WERI-Rb-1 (cell line): ENCODE results near the gene FOXN3.

Experiments
- DNase-seq: peaks from one replicate; pipeline ENCODE4 v3.0.0-alpha.2; 2020
- H3K27ac ChIP-seq: fragments of 250-450 bp; sonication (Bioruptor Pico); 2 replicates; pipeline ENCODE4 v1.5.1; 2020; ENCODE audit warnings: mild to moderate bottlenecking, moderate library complexity
- H3K27me3 ChIP-seq: fragments of 250-450 bp; sonication (Bioruptor Pico); 2 replicates; pipeline ENCODE4 v1.5.1; 2021; ENCODE audit warnings: mild to moderate bottlenecking, low read depth, moderate library complexity; ENCODE audit not compliant: insufficient read depth, severe bottlenecking
- H3K36me3 ChIP-seq: fragments of 250-450 bp; sonication (Bioruptor Pico); 2 replicates; pipeline ENCODE4 v1.5.1; 2020; ENCODE audit warnings: mild to moderate bottlenecking, moderate library complexity
- H3K4me3 ChIP-seq: 2 replicates; pipeline ENCODE4 v1.5.1; 2011; ENCODE audit warnings: low read depth, mild to moderate bottlenecking, control low read depth, low read length
- H3K9me3 ChIP-seq: fragments of 250-450 bp; sonication (Bioruptor Pico); 2 replicates; pipeline ENCODE4 v1.5.1; 2021; ENCODE audit warnings: mild to moderate bottlenecking, moderate library complexity; ENCODE audit not compliant: severe bottlenecking
- CTCF ChIP-seq: IDR thresholded peaks from 2 replicates; pipeline ENCODE4 v1.5.1; 2011; ENCODE audit warnings: low read depth, mild to moderate bottlenecking, control low read depth, inconsistent platforms, low read length

The FOXN3 gene

GRCh38 chr14:89219051-89219450 is 198.0 kb downstream of the FOXN3 start:
- H3K27me3 ChIP-seq = no peaks in the 10 kb centered on the region
- no peak overlapping the region for H3K27ac ChIP-seq
- H3K9me3 ChIP-seq = no peaks in the 10 kb centered on the region
- no peaks in the 10 kb centered on the region for H3K36me3 ChIP-seq
- DNase-seq = no peak
- no peak overlapping the region for H3K4me3 ChIP-seq
- TF ChIP-seq CTCF = no peak

GRCh38 chr14:89217891-89218290 is 199.1 kb downstream of the FOXN3 start:
- no peaks in the 10 kb centered on the region for H3K36me3 ChIP-seq
- no peak overlapping the region for H3K4me3 ChIP-seq
- no peaks in the 10 kb centered on the region for H3K9me3 ChIP-seq
- H3K27me3 ChIP-seq = no peaks in the 10 kb centered on the region
- DNase-seq = no peak
- no peak overlapping the region for H3K27ac ChIP-seq
- TF ChIP-seq CTCF = no peak

GRCh38 chr14:89215531-89215930 is 201.5 kb downstream of the FOXN3 start:
- H3K4me3 ChIP-seq = no peak overlapping the region
- H3K27me3 ChIP-seq = no peaks in the 10 kb centered on the region
- TF ChIP-seq CTCF = no peak
- DNase-seq = no peak
- H3K9me3 ChIP-seq = no peaks in the 10 kb centered on the region
- H3K27ac ChIP-seq = no peak overlapping the region
- H3K36me3 ChIP-seq = no peaks in the 10 kb centered on the region

GRCh38 chr14:89215114-89215513 is 201.9 kb downstream of the FOXN3 start:
- Histone ChIP-seq H3K36me3 (no peaks in the 10 kb centered on the region), H3K9me3 (no peaks in the 10 kb centered on the region), H3K4me3 (no peak overlapping the region), H3K27me3 (no peaks in the 10 kb centered on the region), H3K27ac (no peak overlapping the region)
- no peak for TF ChIP-seq CTCF
- no peak for DNase-seq

GRCh38 chr14:89214221-89214965 is 202.6 kb downstream of the FOXN3 start:
- no peaks in the 10 kb centered on the region for H3K27me3 ChIP-seq
- no peaks in the 10 kb centered on the region for H3K9me3 ChIP-seq
- no peak overlapping the region for H3K4me3 ChIP-seq
- DNase-seq = no peak
- no peak overlapping the region for H3K27ac ChIP-seq
- no peak for TF ChIP-seq CTCF
- no peaks in the 10 kb centered on the region for H3K36me3 ChIP-seq
